Endothelial cell of umbilical vein (primary cell): ENCODE results near the gene CA14. TPM values are rescaled to one million over a fixed set of nuclear protein-coding genes. Genes with fewer than 3 reads are reported as not detected.

Experiments
- BruUV-seq: library from RNA; stranded (reverse); fragments of 400-500 nt; replicated peaks from 2 replicates; lab custom pipeline; 2021; lab: Mats Ljungman, UMichigan
- CTCF ChIA-PET: fragments of 300-600, 350-600 bp; sonication (Branson Sonifier 250); formaldehyde crosslinking; loops from one replicate; lab custom pipeline; 2021; ENCODE audit warnings: antibody characterized with exemption, inconsistent platforms; lab: Charles Lee
- POLR2A ChIA-PET: fragments of 300-600, 350-600 bp; sonication (Branson Sonifier 250); formaldehyde crosslinking; loops from one replicate; lab custom pipeline; 2021; ENCODE audit warnings: antibody characterized with exemption, inconsistent platforms; lab: Charles Lee
- DNase-seq: peaks from one replicate; pipeline ENCODE4 v3.0.0-alpha.2; 2011; ENCODE audit warnings: low read depth, low spot score
- FAIRE-seq: peaks from 2 replicates; lab custom pipeline; 2011; peaks lifted over from hg19 to GRCh38; lab: Jason Lieb, UNC
- H2AFZ ChIP-seq: 2 replicates; pipeline ENCODE4 v1.6.0; 2012; ENCODE audit warnings: low read depth, low read length, control low read depth, inconsistent platforms
- H3K27ac ChIP-seq: 2 replicates; pipeline ENCODE4 v1.5.1; 2011; ENCODE audit warnings: low read depth, mild to moderate bottlenecking, control low read depth, low read length, moderate library complexity; ENCODE audit not compliant: insufficient read depth
- H3K27me3 ChIP-seq, 2 experiments: 2 replicates each; pipeline versions ENCODE4 v1.6.0 to v1.6.1; 2011; ENCODE audit warnings: low read length in 2 of 2, mixed read lengths in 1 of 2; ENCODE audit not compliant: control insufficient read depth in 2 of 2, insufficient read depth in 2 of 2
- H3K36me3 ChIP-seq, 2 experiments: 2 replicates in 1 of 2; 3 replicates in 1 of 2; pipeline ENCODE4 v1.5.1; 2011; ENCODE audit warnings: low read length in 2 of 2, mild to moderate bottlenecking in 1 of 2, moderate library complexity in 1 of 2; ENCODE audit not compliant: control insufficient read depth in 2 of 2, insufficient read depth in 2 of 2; ENCODE audit errors: extremely low read depth in 1 of 2
- H3K4me1 ChIP-seq: 3 replicates; pipeline ENCODE4 v1.5.1; 2011; ENCODE audit warnings: mild to moderate bottlenecking, low read length; ENCODE audit not compliant: control insufficient read depth, insufficient read depth; ENCODE audit errors: extremely low read depth
- H3K4me2 ChIP-seq: 2 replicates; pipeline ENCODE4 v1.6.1; 2011; ENCODE audit warnings: low read length, control low read depth, mixed read lengths; ENCODE audit not compliant: insufficient read depth
- H3K4me3 ChIP-seq, 3 experiments: fragments of 200-600 bp in 1 of 3; sonication (generic), shearing (Covaris generic) in 1 of 3; replicated peaks in 1 of 3; 2 replicates each; pipeline ENCODE4 v1.5.1; 2011 to 2016; ENCODE audit warnings: control low read depth in 3 of 3, low read length in 3 of 3, mild to moderate bottlenecking in 2 of 3, inconsistent platforms in 1 of 3, low read depth in 1 of 3, moderate library complexity in 1 of 3; ENCODE audit not compliant: insufficient read depth in 1 of 3
- H3K79me2 ChIP-seq: 2 replicates; pipeline ENCODE4 v1.6.0; 2012; ENCODE audit warnings: low read length, inconsistent platforms; ENCODE audit not compliant: control insufficient read depth, insufficient read depth
- H3K9ac ChIP-seq: replicated peaks from 2 replicates; pipeline ENCODE3; 2011; ENCODE audit warnings: low read length, control low read depth; ENCODE audit not compliant: insufficient read depth; ENCODE audit errors: extremely low read depth
- H3K9me1 ChIP-seq: replicated peaks from 3 replicates; pipeline ENCODE4 v1.6.0; 2011; ENCODE audit warnings: mild to moderate bottlenecking, low read length; ENCODE audit not compliant: control insufficient read depth, insufficient read depth; ENCODE audit errors: extremely low read depth
- H3K9me3 ChIP-seq: replicated peaks from 2 replicates; pipeline ENCODE4 v1.5.1; 2012; ENCODE audit warnings: low read length, inconsistent platforms; ENCODE audit not compliant: control insufficient read depth, insufficient read depth
- H4K20me1 ChIP-seq: replicated peaks from 2 replicates; pipeline ENCODE3; 2011; ENCODE audit warnings: mild to moderate bottlenecking, low read length; ENCODE audit not compliant: control insufficient read depth, insufficient read depth; ENCODE audit errors: extremely low read depth
- CTCF ChIP-seq, 2 donors: IDR thresholded peaks; 1 replicate in 1 of 2; 2 replicates in 1 of 2; pipeline ENCODE4 v1.5.1; 2011; ENCODE audit warnings: low read length in 2 of 2, mild to moderate bottlenecking in 2 of 2, moderate library complexity in 2 of 2, control low read depth in 1 of 2, inconsistent platforms in 1 of 2, low read depth in 1 of 2; ENCODE audit not compliant: insufficient read depth in 1 of 2; ENCODE audit errors: extremely low read depth in 1 of 2
- EZH2 ChIP-seq: IDR thresholded peaks from 2 replicates; pipeline ENCODE4 v1.6.1; 2012; ENCODE audit warnings: borderline replicate concordance, low read depth, mild to moderate bottlenecking, moderate library complexity, low read length, inconsistent platforms; ENCODE audit not compliant: severe bottlenecking
- FOS ChIP-seq: IDR thresholded peaks from 2 replicates; pipeline ENCODE4 v1.6.1; 2011; ENCODE audit warnings: mild to moderate bottlenecking, low read length, moderate library complexity, borderline replicate concordance; ENCODE audit not compliant: insufficient read depth
- GATA2 ChIP-seq: IDR thresholded peaks from 2 replicates; pipeline ENCODE4 v1.7.0; 2011; ENCODE audit warnings: low read depth, mild to moderate bottlenecking, moderate library complexity, mixed read lengths, low read length; ENCODE audit not compliant: insufficient read length, insufficient read depth
- JUN ChIP-seq: IDR thresholded peaks from 2 replicates; pipeline ENCODE4 v1.6.1; 2011; ENCODE audit warnings: borderline replicate concordance, low read depth; ENCODE audit not compliant: insufficient read length, insufficient read depth
- MAX ChIP-seq: IDR thresholded peaks from 2 replicates; pipeline ENCODE4 v1.6.1; 2011; ENCODE audit not compliant: insufficient read depth, insufficient read length
- MYC ChIP-seq: IDR thresholded peaks from one replicate; pipeline ENCODE4 v1.6.1; 2011; ENCODE audit warnings: mild to moderate bottlenecking, low read depth, low read length
- POLR2A ChIP-seq: IDR thresholded peaks from 2 replicates; pipeline ENCODE4 v1.6.1; 2012; ENCODE audit warnings: low read depth, mild to moderate bottlenecking, control low read depth, low read length
- POLR2AphosphoS5 ChIP-seq: IDR thresholded peaks from 2 replicates; pipeline ENCODE4 v1.6.1; 2012; ENCODE audit warnings: low read depth, mild to moderate bottlenecking, control low read depth, low read length, moderate library complexity; ENCODE audit not compliant: insufficient read depth
- dilution Hi-C: fragments of 300-500 bp; cut with MboI; formaldehyde crosslinking; loops from one replicate; pipeline ENCODE4 v1.15.0; 2019; ENCODE audit warnings: low sequenced_read_pairs; ENCODE audit not compliant: extremely low pct_ligation_motif_present
- intact Hi-C: fragments of 100-400 bp; cut with micrococcal nuclease; formaldehyde crosslinking; loops from one replicate; pipeline ENCODE4 v1.10.0; 2022
- polyA plus RNA-seq, 4 experiments: library from polyadenylated mRNA; depleted of rRNA in 3 of 4; stranded (reverse) in 3 of 4; unstranded in 1 of 4; fragments of >200 nt; gene quantifications; 2 replicates each; pipeline versions ENCODE4 v1.2.1 to v1.2.3, GENCODE V29; 2011 to 2012; ENCODE audit warnings: missing spikeins in 1 of 4
- total RNA-seq: library from RNA; stranded (reverse); gene quantifications from 2 replicates; pipeline ENCODE4 v1.2.3, GENCODE V29; 2021

Gene CA14
- total and polyA plus RNA-seq, 2 donors (not counting 3 experiments of a cell fraction or from before 2014, with no cell fraction given), result not detected

- H3K4me2 ChIP-seq, result no peak overlapping the region
- H3K9ac ChIP-seq, result no peak overlapping the region
- dilution Hi-C loops, result no loop called here
- POLR2A ChIA-PET, result no interaction called here
- H3K4me3 ChIP-seq, result no peak overlapping the region
- H3K27me3 ChIP-seq, result peaks cover 0 to 2% of the 10 kb centered on the region in 2 experiments
- intact Hi-C loops, result no loop called here
- no peak overlapping the region for H3K27ac ChIP-seq
- H3K9me3 ChIP-seq, result no peaks in the 10 kb centered on the region
- TF ChIP-seq POLR2AphosphoS5, result no peak
- DNase-seq (no peak), FAIRE-seq (no peak)
- peaks cover 2% of the 10 kb centered on the region for H3K4me1 ChIP-seq
- no peaks in the 10 kb centered on the region for H3K36me3 ChIP-seq
- no TSS peak for BruUV-seq
- no peaks in the 10 kb centered on the region for H3K9me1 ChIP-seq
- no peak overlapping the region for H2AFZ ChIP-seq
- CTCF ChIA-PET, result interaction anchor here (1.0 kb wide), 2 partner anchors 137 to 248 kb away, joined by 3 to 4 read pairs; no protein-coding TSS in a partner anchor
- H4K20me1 ChIP-seq, result no peaks in the 10 kb centered on the region
- no peaks in the 10 kb centered on the region for H3K79me2 ChIP-seq
These were observed 47.5 kb upstream of the CA14 start for GRCh38 chr1:150210091-150210490.

GRCh38 chr1:150210706-150211105 lies 46.9 kb upstream of the CA14 start:
- intact Hi-C loops (no loop called here), dilution Hi-C loops (no loop called here)
- H3K4me3 ChIP-seq, result no peak overlapping the region
- CTCF ChIA-PET, result interaction anchor here (1.0 kb wide), 2 partner anchors 138 to 248 kb away, joined by 3 to 4 read pairs; no protein-coding TSS in a partner anchor
- no TSS peak for BruUV-seq
- H3K9me3 ChIP-seq, result no peaks in the 10 kb centered on the region
- FAIRE-seq (no peak), DNase-seq (no peak)
- H3K27ac ChIP-seq, result no peak overlapping the region
- H3K79me2 ChIP-seq, result no peaks in the 10 kb centered on the region
- no peak overlapping the region for H2AFZ ChIP-seq
- TF ChIP-seq EZH2 (no peak), GATA2 (no peak), MAX (no peak), POLR2AphosphoS5 (no peak), MYC (no peak), POLR2A (no peak), JUN (no peak), FOS (no peak), CTCF (IDR thresholded peaks at IDR 0.05; ENCODE audit: extremely low read depth in 1 of 2, insufficient read depth in 1 of 2, low read depth in 1 of 2, low read length in 2 of 2) (no peak)
- H3K36me3 ChIP-seq, result no peaks in the 10 kb centered on the region
- no peak overlapping the region for H3K4me2 ChIP-seq
- no peak overlapping the region for H3K9ac ChIP-seq
- H3K9me1 ChIP-seq, result no peaks in the 10 kb centered on the region
- H4K20me1 ChIP-seq, result no peaks in the 10 kb centered on the region
- POLR2A ChIA-PET, result no interaction called here
- no peaks in the 10 kb centered on the region for H3K27me3 ChIP-seq
- H3K4me1 ChIP-seq, result peaks cover 2% of the 10 kb centered on the region
